Smooth muscle cell (in vitro differentiated cells): ENCODE measurements around the gene TMEM190. TPM values are rescaled to one million over a fixed set of nuclear protein-coding genes. Genes with fewer than 3 reads are reported as not detected.
"Not testable (repeated sequence)": the region's sequence is repeated elsewhere in the genome, so short reads cannot be mapped to it uniquely, and the experiment has no call there.

Source experiments
- DNase-seq: peaks from one replicate; lab custom pipeline; 2025; ENCODE audit not compliant: unreplicated experiment; lab: John Stamatoyannopoulos, UW
- H2AFZ ChIP-seq: fragments of 200-600 bp; sonication (generic); 2 replicates; pipeline ENCODE4 v1.6.0; 2016; ENCODE audit warnings: antibody characterized with exemption, low read depth, mild to moderate bottlenecking
- H3F3A ChIP-seq: fragments of 200-600 bp; sonication (generic); 2 replicates; pipeline ENCODE4 v1.6.0; 2017; ENCODE audit warnings: antibody characterized with exemption, low read depth
- H3K27ac ChIP-seq: fragments of 200-600 bp; sonication (generic); 2 replicates; pipeline ENCODE4 v1.5.1; 2016; ENCODE audit warnings: low read depth, mild to moderate bottlenecking
- H3K27me3 ChIP-seq: fragments of 200-600 bp; sonication (generic); 2 replicates; pipeline ENCODE4 v1.6.1; 2016; ENCODE audit warnings: low read depth, mild to moderate bottlenecking
- H3K36me3 ChIP-seq: fragments of 200-600 bp; sonication (generic); 2 replicates; pipeline ENCODE4 v1.5.1; 2016; ENCODE audit warnings: low read depth
- H3K4me1 ChIP-seq: fragments of 200-600 bp; sonication (generic); 2 replicates; pipeline ENCODE4 v1.5.1; 2016; ENCODE audit warnings: low read depth
- H3K4me2 ChIP-seq: fragments of 200-600 bp; sonication (generic); 2 replicates; pipeline ENCODE4 v1.6.0; 2016; ENCODE audit warnings: mild to moderate bottlenecking
- H3K4me3 ChIP-seq: fragments of 200-600 bp; sonication (generic); 2 replicates; pipeline ENCODE4 v1.5.1; 2016; ENCODE audit warnings: mild to moderate bottlenecking
- H3K79me2 ChIP-seq: fragments of 200-600 bp; sonication (generic); 2 replicates; pipeline ENCODE4 v1.6.0; 2016; ENCODE audit warnings: low read depth, mild to moderate bottlenecking
- H3K9ac ChIP-seq: fragments of 200-600 bp; sonication (generic); 2 replicates; pipeline ENCODE4 v1.6.0; 2016; ENCODE audit warnings: low read depth
- H3K9me3 ChIP-seq: fragments of 200-600 bp; sonication (generic); replicated peaks from 2 replicates; pipeline ENCODE4 v1.5.1; 2016; ENCODE audit warnings: low read depth
- H4K20me1 ChIP-seq: fragments of 200-600 bp; sonication (generic); 2 replicates; pipeline ENCODE4 v1.6.0; 2016; ENCODE audit warnings: low read depth
- WGBS: methylation state at CpG from one replicate; pipeline ENCODE4 v1.1.7; 2016; ENCODE audit warnings: low lambda C conversion rate; 5-methylcytosine and 5-hydroxymethylcytosine counted together
- polyA plus RNA-seq: library from polyadenylated mRNA; unstranded; fragments of >200 nt; fragmentation: Nextera tagmentation; extraction: Ambion mirVana; gene quantifications from 2 replicates; pipeline ENCODE4 v1.2.1, GENCODE V29; 2016
- total RNA-seq: library from RNA; depleted of rRNA; stranded (reverse); fragments of >200 nt; gene quantifications from 2 replicates; pipeline ENCODE4 v1.2.3, GENCODE V29; 2014
- TF ChIP-seq, protein P1 (sequence below): fragments of 200-600 bp; sonication (generic); IDR thresholded peaks from 2 replicates; pipeline ENCODE4 v1.5.1; 2017; ENCODE audit warnings: borderline replicate concordance, mild to moderate bottlenecking, antibody characterized with exemption; ENCODE audit not compliant: insufficient read depth, poor library complexity, severe bottlenecking

The TMEM190 gene
- total and polyA plus RNA-seq, 2 experiments from 2014 or later, result 8.2 TPM; not detected in 1

- Histone ChIP-seq H3K4me2 (peak overlapping the region; percentile 96), H3K36me3 (no peaks in the 10 kb centered on the region), H3K27me3 (no peaks in the 10 kb centered on the region), H3F3A (peaks cover 18% of the 10 kb centered on the region), H3K79me2 (peaks cover 37% of the 10 kb centered on the region), H4K20me1 (peaks cover 57% of the 10 kb centered on the region), H3K4me1 (peaks cover 14% of the 10 kb centered on the region), H3K4me3 (no peak overlapping the region), H2AFZ (no peak overlapping the region), H3K9me3 (no peaks in the 10 kb centered on the region), H3K27ac (no peak overlapping the region), H3K9ac (no peak overlapping the region)
- WGBS, result 87% methylated on average over 5 of the region's 5 CpGs
- TF ChIP-seq, protein P1, sequence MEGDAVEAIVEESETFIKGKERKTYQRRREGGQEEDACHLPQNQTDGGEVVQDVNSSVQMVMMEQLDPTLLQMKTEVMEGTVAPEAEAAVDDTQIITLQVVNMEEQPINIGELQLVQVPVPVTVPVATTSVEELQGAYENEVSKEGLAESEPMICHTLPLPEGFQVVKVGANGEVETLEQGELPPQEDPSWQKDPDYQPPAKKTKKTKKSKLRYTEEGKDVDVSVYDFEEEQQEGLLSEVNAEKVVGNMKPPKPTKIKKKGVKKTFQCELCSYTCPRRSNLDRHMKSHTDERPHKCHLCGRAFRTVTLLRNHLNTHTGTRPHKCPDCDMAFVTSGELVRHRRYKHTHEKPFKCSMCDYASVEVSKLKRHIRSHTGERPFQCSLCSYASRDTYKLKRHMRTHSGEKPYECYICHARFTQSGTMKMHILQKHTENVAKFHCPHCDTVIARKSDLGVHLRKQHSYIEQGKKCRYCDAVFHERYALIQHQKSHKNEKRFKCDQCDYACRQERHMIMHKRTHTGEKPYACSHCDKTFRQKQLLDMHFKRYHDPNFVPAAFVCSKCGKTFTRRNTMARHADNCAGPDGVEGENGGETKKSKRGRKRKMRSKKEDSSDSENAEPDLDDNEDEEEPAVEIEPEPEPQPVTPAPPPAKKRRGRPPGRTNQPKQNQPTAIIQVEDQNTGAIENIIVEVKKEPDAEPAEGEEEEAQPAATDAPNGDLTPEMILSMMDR, result no peak
- no peak for DNase-seq
These were observed 29.0 kb downstream of the TMEM190 start for GRCh38 chr19:55405638-55406037.

- Histone ChIP-seq H3K79me2 (peaks cover 37% of the 10 kb centered on the region), H3K36me3 (no peaks in the 10 kb centered on the region), H3K9me3 (no peaks in the 10 kb centered on the region), H3K4me2 (peak overlapping the region; percentile 96), H3K27me3 (no peaks in the 10 kb centered on the region), H3K4me1 (peaks cover 14% of the 10 kb centered on the region), H4K20me1 (peaks cover 53% of the 10 kb centered on the region), H3F3A (peaks cover 14% of the 10 kb centered on the region), H2AFZ (no peak overlapping the region), H3K27ac (no peak overlapping the region), H3K9ac (peak overlapping the region; percentile 92), H3K4me3 (peak overlapping the region; percentile 78)
- WGBS, result 85% methylated on average over 14 of the region's 14 CpGs
- TF ChIP-seq, protein P1, result no peak
- DNase-seq, result no peak
These were observed 29.6 kb downstream of the TMEM190 start for GRCh38 chr19:55406091-55406825.

DNA sequence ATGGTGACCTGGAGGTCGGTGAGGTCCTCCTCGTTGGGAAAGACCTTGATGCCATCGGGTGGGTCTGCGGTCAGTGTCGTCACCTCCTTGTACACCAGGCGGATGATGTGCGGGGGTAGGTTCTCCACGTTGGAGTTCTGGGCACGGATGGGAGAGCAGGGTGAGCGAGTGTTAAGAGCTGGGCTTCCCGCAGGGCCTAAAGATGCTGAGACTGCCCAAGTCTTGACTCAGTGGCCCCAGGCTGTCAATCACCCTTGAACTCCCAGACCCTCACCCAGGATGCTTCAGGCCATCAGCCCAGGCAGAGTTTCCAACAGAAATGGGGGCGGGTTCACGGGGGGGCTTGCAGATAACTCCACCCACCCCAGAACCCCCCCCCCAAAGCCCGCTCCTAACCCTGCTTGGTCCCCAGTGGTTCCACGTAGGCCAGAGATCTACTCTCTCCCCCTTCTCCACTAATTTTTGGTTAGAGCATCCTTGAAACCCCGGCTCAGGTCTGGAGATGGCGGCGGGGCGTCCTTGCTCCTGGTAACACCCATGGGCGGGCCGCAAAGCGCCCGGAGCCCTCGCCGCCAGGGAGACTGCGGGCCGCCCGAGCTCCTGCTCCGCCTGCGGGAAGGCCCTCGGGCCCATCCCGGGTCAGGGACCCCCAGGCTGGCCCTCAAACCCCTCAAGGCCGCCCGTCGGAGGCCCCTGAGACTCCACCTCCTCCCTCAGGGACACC lies 30.4 kb downstream of the TMEM190 start:
- TF ChIP-seq, protein P1, result no peak
- Histone ChIP-seq H2AFZ (no peak overlapping the region), H3K36me3 (no peaks in the 10 kb centered on the region), H3K79me2 (peaks cover 37% of the 10 kb centered on the region), H3K4me1 (peaks cover 14% of the 10 kb centered on the region), H3K27me3 (no peaks in the 10 kb centered on the region), H4K20me1 (peaks cover 47% of the 10 kb centered on the region), H3K4me2 (peak overlapping the region; percentile 96), H3K9ac (peak overlapping the region; percentile 92), H3K4me3 (peak overlapping the region; percentile 78), H3K27ac (peak overlapping the region; percentile 99), H3F3A (peaks cover 14% of the 10 kb centered on the region), H3K9me3 (no peaks in the 10 kb centered on the region)
- WGBS, result 11% methylated on average over 33 of the region's 35 CpGs
- DNase-seq, result no peak

DNA sequence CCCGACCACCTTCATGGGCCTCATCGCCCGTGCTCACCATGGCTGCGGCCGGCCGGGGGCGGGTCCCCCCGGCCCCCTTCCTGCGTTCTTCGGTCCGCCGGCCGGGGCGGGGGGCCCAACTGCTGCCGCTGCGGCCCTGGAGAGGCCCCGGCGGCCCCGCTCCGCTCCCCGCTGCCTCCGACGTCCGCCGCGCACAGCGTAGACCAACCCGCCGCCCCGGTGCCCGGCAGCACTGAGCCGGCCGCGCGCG lies 30.8 kb downstream of the TMEM190 start, which contains the start of gene UBE2S:
Gene UBE2S, minus strand, starts transcription at position 239 of the 250 bp plus-strand sequence. Its CDS starts 199 bp downstream, at position 40.
- not testable (repeated sequence) for H3K9me3 ChIP-seq, H3F3A ChIP-seq, H3K36me3 ChIP-seq, DNase-seq, H3K27me3 ChIP-seq
- peak within 1 kb of the TSS; percentile 96 for H3K4me2 ChIP-seq
- H3K4me3 ChIP-seq, result peak within 1 kb of the TSS; percentile 78
- peaks cover 37% of the 10 kb centered on the region for H3K79me2 ChIP-seq
- peak within 1 kb of the TSS; percentile 99 for H3K27ac ChIP-seq
- 0% methylated on average over 13 of the region's 36 CpGs for WGBS
- peaks cover 42% of the 10 kb centered on the region for H4K20me1 ChIP-seq
- peak within 1 kb of the TSS; percentile 92 for H3K9ac ChIP-seq
- H3K4me1 ChIP-seq, result peaks cover 14% of the 10 kb centered on the region
- peak within 1 kb of the TSS; percentile 69 for H2AFZ ChIP-seq
